A549 (cell line): ENCODE results near the gene SNX10.

Experiments
- BHLHE40 ChIP-seq: IDR thresholded peaks from 2 replicates; pipeline ENCODE4 v1.6.1; 2012; ENCODE audit warnings: low read depth, low read length, inconsistent platforms
- CEBPB ChIP-seq, 2 experiments: fragments of >200 bp in 1 of 2; sonication (Bioruptor Twin) in 1 of 2; formaldehyde crosslinking in 1 of 2; IDR thresholded peaks; 2 replicates each; pipeline ENCODE4 v1.6.1; 2012 to 2016
- EHF ChIP-seq: fragments of 250-450 bp; sonication (Bioruptor Pico); IDR thresholded peaks from 2 replicates; pipeline ENCODE4 v1.5.0; 2020; ENCODE audit warnings: mild to moderate bottlenecking
- KDM1A ChIP-seq: fragments of 200-600 bp; sonication (generic); IDR thresholded peaks from 2 replicates; pipeline ENCODE4 v1.6.1; 2016; ENCODE audit warnings: low read depth, mild to moderate bottlenecking
- MYC ChIP-seq: IDR thresholded peaks from 2 replicates; pipeline ENCODE4 v1.6.1; 2012; ENCODE audit warnings: mild to moderate bottlenecking, inconsistent platforms, low read length, improper control_type of control experiment, borderline replicate concordance
- POLR2A ChIP-seq: IDR thresholded peaks from 2 replicates; pipeline ENCODE4 v1.6.1; 2012; ENCODE audit warnings: mild to moderate bottlenecking, low read length
- RFX5 ChIP-seq: fragments of 450-650 bp; IDR thresholded peaks from 2 replicates; pipeline ENCODE4 v1.7.1; 2014; ENCODE audit warnings: antibody characterized with exemption, mild to moderate bottlenecking, moderate library complexity
- SMC3 ChIP-seq: fragments of >200 bp; sonication (Bioruptor Twin); formaldehyde crosslinking; IDR thresholded peaks from 3 replicates; pipeline ENCODE4 v1.6.1; 2018; ENCODE audit warnings: inconsistent platforms
- TFCP2L1 ChIP-seq: fragments of 250-450 bp; sonication (Bioruptor Pico); IDR thresholded peaks from 2 replicates; pipeline ENCODE4 v1.5.0; 2021; ENCODE audit warnings: mild to moderate bottlenecking
- TF ChIP-seq, protein P1 (sequence below): fragments of >200 bp; sonication (Bioruptor Twin); formaldehyde crosslinking; IDR thresholded peaks from 3 replicates; pipeline ENCODE4 v1.5.1; 2016
- TF ChIP-seq, protein P2 (sequence below): fragments of 200-600 bp; sonication (generic); IDR thresholded peaks from 2 replicates; pipeline ENCODE4 v1.6.1; 2016; ENCODE audit warnings: antibody characterized with exemption, mild to moderate bottlenecking, moderate library complexity
- TF ChIP-seq, protein P3 (sequence below): IDR thresholded peaks from 2 replicates; pipeline ENCODE4 v1.6.1; 2012
- TF ChIP-seq, protein P4 (sequence below): fragments of 250-450 bp; sonication (Bioruptor Pico); IDR thresholded peaks from 2 replicates; pipeline ENCODE4 v1.5.0; 2021; ENCODE audit warnings: mild to moderate bottlenecking, moderate library complexity, borderline replicate concordance

DNA sequence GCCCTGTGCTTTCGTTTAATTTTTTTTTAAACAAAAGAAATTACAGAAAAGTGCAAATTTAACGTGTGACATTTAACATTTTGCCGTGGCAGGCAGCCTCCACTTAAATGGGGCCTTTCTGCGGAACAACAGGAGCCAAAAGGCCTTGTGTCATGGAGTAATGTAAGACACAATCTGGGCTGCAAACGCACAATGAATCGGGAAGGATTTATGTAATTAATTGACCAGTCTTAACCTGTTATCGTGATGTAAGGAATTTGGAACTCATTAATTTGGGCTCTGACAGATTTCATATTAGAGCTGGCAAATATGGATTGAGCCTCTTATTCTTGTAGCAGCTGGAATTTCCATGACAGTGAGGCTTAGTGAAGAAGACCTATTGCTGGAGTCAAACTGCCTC is 86.4 kb downstream of the SNX10 start:
- TF ChIP-seq, protein P1, sequence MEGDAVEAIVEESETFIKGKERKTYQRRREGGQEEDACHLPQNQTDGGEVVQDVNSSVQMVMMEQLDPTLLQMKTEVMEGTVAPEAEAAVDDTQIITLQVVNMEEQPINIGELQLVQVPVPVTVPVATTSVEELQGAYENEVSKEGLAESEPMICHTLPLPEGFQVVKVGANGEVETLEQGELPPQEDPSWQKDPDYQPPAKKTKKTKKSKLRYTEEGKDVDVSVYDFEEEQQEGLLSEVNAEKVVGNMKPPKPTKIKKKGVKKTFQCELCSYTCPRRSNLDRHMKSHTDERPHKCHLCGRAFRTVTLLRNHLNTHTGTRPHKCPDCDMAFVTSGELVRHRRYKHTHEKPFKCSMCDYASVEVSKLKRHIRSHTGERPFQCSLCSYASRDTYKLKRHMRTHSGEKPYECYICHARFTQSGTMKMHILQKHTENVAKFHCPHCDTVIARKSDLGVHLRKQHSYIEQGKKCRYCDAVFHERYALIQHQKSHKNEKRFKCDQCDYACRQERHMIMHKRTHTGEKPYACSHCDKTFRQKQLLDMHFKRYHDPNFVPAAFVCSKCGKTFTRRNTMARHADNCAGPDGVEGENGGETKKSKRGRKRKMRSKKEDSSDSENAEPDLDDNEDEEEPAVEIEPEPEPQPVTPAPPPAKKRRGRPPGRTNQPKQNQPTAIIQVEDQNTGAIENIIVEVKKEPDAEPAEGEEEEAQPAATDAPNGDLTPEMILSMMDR, result no peak
- TF ChIP-seq, protein P2, sequence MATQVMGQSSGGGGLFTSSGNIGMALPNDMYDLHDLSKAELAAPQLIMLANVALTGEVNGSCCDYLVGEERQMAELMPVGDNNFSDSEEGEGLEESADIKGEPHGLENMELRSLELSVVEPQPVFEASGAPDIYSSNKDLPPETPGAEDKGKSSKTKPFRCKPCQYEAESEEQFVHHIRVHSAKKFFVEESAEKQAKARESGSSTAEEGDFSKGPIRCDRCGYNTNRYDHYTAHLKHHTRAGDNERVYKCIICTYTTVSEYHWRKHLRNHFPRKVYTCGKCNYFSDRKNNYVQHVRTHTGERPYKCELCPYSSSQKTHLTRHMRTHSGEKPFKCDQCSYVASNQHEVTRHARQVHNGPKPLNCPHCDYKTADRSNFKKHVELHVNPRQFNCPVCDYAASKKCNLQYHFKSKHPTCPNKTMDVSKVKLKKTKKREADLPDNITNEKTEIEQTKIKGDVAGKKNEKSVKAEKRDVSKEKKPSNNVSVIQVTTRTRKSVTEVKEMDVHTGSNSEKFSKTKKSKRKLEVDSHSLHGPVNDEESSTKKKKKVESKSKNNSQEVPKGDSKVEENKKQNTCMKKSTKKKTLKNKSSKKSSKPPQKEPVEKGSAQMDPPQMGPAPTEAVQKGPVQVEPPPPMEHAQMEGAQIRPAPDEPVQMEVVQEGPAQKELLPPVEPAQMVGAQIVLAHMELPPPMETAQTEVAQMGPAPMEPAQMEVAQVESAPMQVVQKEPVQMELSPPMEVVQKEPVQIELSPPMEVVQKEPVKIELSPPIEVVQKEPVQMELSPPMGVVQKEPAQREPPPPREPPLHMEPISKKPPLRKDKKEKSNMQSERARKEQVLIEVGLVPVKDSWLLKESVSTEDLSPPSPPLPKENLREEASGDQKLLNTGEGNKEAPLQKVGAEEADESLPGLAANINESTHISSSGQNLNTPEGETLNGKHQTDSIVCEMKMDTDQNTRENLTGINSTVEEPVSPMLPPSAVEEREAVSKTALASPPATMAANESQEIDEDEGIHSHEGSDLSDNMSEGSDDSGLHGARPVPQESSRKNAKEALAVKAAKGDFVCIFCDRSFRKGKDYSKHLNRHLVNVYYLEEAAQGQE, result no peak
- no peak for TF ChIP-seq EHF
- TF ChIP-seq SMC3, result no peak
- no peak for TF ChIP-seq TFCP2L1
- TF ChIP-seq, protein P3, sequence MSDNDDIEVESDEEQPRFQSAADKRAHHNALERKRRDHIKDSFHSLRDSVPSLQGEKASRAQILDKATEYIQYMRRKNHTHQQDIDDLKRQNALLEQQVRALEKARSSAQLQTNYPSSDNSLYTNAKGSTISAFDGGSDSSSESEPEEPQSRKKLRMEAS, result no peak
- TF ChIP-seq KDM1A, result no peak
- no peak for TF ChIP-seq RFX5
- TF ChIP-seq POLR2A, result no peak
- TF ChIP-seq, protein P4, sequence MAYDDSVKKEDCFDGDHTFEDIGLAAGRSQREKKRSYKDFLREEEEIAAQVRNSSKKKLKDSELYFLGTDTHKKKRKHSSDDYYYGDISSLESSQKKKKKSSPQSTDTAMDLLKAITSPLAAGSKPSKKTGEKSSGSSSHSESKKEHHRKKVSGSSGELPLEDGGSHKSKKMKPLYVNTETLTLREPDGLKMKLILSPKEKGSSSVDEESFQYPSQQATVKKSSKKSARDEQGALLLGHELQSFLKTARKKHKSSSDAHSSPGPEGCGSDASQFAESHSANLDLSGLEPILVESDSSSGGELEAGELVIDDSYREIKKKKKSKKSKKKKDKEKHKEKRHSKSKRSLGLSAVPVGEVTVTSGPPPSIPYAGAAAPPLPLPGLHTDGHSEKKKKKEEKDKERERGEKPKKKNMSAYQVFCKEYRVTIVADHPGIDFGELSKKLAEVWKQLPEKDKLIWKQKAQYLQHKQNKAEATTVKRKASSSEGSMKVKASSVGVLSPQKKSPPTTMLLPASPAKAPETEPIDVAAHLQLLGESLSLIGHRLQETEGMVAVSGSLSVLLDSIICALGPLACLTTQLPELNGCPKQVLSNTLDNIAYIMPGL, result no peak
- no peak for TF ChIP-seq MYC
- TF ChIP-seq BHLHE40, result no peak
- no peak for TF ChIP-seq CEBPB (IDR thresholded peaks at IDR 0.05)
